Measurements from ENCODE around the gene TET1. TPM values are rescaled to one million over a fixed set of nuclear protein-coding genes. Genes with fewer than 3 reads are reported as not detected.

The TET1 gene
- total and polyA plus RNA-seq, 4 donors: 0.06 to 2.1 (median 0.75) TPM

DNA sequence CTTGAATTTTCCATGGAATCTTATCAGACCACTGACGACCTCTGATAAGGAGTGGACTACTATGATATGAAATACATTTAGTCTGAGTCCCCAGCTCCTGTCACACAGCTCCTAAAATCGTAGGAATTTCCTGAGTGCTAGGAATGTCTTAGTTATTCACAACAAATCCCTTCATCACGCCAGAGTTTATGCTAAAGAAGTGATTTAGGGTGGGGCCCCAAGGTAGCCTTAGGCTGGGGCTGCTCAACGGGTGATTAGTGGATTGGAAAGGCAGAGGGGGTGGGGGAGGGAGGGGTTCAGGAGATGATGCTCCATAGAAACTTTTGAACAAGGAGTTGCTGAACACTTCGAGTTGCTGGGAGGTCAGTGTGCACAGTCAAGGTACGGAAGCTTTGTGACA, 7.0 kb upstream of the TET1 start:
- 69% methylated on average over 6 of the region's 6 CpGs for WGBS
- H3K4me1 ChIP-seq (ENCODE audit: control insufficient read depth in 4 of 4, insufficient read depth in 4 of 4, low read length in 3 of 4): no peaks in the 10 kb centered on the region
- H3K27me3 ChIP-seq (ENCODE audit: control insufficient read depth in 4 of 4, insufficient read depth in 4 of 4, low read length in 3 of 4): no peaks in the 10 kb centered on the region
- H3K36me3 ChIP-seq (ENCODE audit: control insufficient read depth in 4 of 4, insufficient read depth in 3 of 4, low read depth in 1 of 4, low read length in 3 of 4): no peaks in the 10 kb centered on the region
- TF ChIP-seq JUND (IDR thresholded peaks at IDR 0.05): no peak
- TF ChIP-seq RXRA (IDR thresholded peaks at IDR 0.05): no peak
- TF ChIP-seq ATF3 (IDR thresholded peaks at IDR 0.05): no peak
- no peak for DNase-seq (ENCODE audit: low spot score)
- H3K27ac ChIP-seq (ENCODE audit: low read depth in 1 of 2, low read length in 2 of 2): no peak overlapping the region
- no peak overlapping the region for H3K9ac ChIP-seq (ENCODE audit: low read depth in 1 of 2, low read length in 2 of 2)
- no peak overlapping the region for H3K4me3 ChIP-seq (ENCODE audit: low read depth in 1 of 3, low read length in 3 of 3)
- H3K9me3 ChIP-seq (ENCODE audit: control insufficient read depth in 4 of 4, low read length in 3 of 4): no peaks in the 10 kb centered on the region

DNA sequence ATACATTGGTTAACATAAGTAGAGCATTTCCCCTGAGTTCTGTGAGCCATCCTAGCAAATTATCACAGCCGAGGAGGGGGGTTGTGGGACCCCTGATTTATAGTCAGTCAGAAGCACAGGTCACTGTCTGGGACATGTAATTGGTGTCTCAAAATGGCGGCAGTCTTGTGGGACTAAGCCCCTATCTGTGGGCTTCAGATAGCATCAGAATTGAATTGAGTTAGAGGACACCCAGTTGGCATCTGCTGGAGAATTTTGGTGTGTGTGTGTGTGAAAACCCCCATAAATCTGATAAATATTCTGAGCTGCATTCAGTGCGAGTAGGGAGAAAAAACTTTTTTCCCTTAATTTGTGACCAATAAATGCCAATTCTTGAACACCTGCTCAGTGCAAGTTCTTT, 6.5 kb upstream of the TET1 start:
- Histone ChIP-seq H3K27ac (ENCODE audit: low read depth in 1 of 2, low read length in 2 of 2) (no peak overlapping the region), H3K27me3 (ENCODE audit: control insufficient read depth in 4 of 4, insufficient read depth in 4 of 4, low read length in 3 of 4) (no peaks in the 10 kb centered on the region), H3K4me3 (ENCODE audit: low read depth in 1 of 3, low read length in 3 of 3) (no peak overlapping the region), H3K36me3 (ENCODE audit: control insufficient read depth in 4 of 4, insufficient read depth in 3 of 4, low read depth in 1 of 4, low read length in 3 of 4) (no peaks in the 10 kb centered on the region), H3K9ac (ENCODE audit: low read depth in 1 of 2, low read length in 2 of 2) (no peak overlapping the region), H3K9me3 (ENCODE audit: control insufficient read depth in 4 of 4, low read length in 3 of 4) (no peaks in the 10 kb centered on the region), H3K4me1 (ENCODE audit: control insufficient read depth in 4 of 4, insufficient read depth in 4 of 4, low read length in 3 of 4) (no peaks in the 10 kb centered on the region)
- no peak for TF ChIP-seq TAF1 (conservative IDR thresholded peaks at IDR 0.05)
- TF ChIP-seq REST (IDR thresholded peaks at IDR 0.05): no peak
- TF ChIP-seq MAX (IDR thresholded peaks at IDR 0.05): no peak
- TF ChIP-seq JUND (IDR thresholded peaks at IDR 0.05): no peak
- TF ChIP-seq SP1 (IDR thresholded peaks at IDR 0.05): no peak
- no peak for TF ChIP-seq HNF4G (IDR thresholded peaks at IDR 0.05)
- no peak for TF ChIP-seq GABPA (IDR thresholded peaks at IDR 0.05 in 1 of 2, conservative IDR thresholded peaks at IDR 0.05 in 1 of 2)
- TF ChIP-seq HNF4A (conservative IDR thresholded peaks at IDR 0.05): no peak
- no peak for TF ChIP-seq RXRA (IDR thresholded peaks at IDR 0.05)
- TF ChIP-seq CTCF (IDR thresholded peaks at IDR 0.05; ENCODE audit: low read depth, low read length, missing input control): no peak
- TF ChIP-seq FOXA1 (IDR thresholded peaks at IDR 0.05): no peak
- no peak for TF ChIP-seq ATF3 (IDR thresholded peaks at IDR 0.05)
- no peak for TF ChIP-seq YY1 (IDR thresholded peaks at IDR 0.05)
- DNase-seq (ENCODE audit: low spot score): no peak
- 87% methylated on average over 3 of the region's 3 CpGs for WGBS
